IMR-90 (cell line): ENCODE data around the gene TLCD4. TPM values are rescaled to one million over a fixed set of nuclear protein-coding genes. Genes with fewer than 3 reads are reported as not detected.

Experiments used
- ATAC-seq: fragments of 200-7000 bp; cut with Tn5 transposase; 2 replicates; pipeline ENCODE4 v1.9.1; 2020; ENCODE audit warnings: low read depth, mild to moderate bottlenecking, moderate library complexity
- BruUV-seq: library from RNA; stranded (reverse); fragments of 400-500 nt; replicated peaks from 2 replicates; lab custom pipeline; 2021; lab: Mats Ljungman, UMichigan
- CTCF ChIA-PET: fragments of 300-600 bp; formaldehyde crosslinking; extraction: SDS; loops from one replicate; lab custom pipeline; 2021; ENCODE audit warnings: antibody characterized with exemption; lab: Yijun Ruan, JAX
- POLR2A ChIA-PET: fragments of 300-600 bp; sonication (Branson Sonifier 250); formaldehyde crosslinking; loops from one replicate; lab custom pipeline; 2022; ENCODE audit warnings: antibody characterized with exemption; ENCODE audit not compliant: unreplicated experiment; lab: Charles Lee
- DNase-seq: peaks from one replicate; pipeline ENCODE4 v3.0.0; 2013
- H2AFZ ChIP-seq: replicated peaks from 2 replicates; pipeline ENCODE3; 2013; ENCODE audit warnings: low read length, mild to moderate bottlenecking; ENCODE audit not compliant: poor library complexity
- H2AK5ac ChIP-seq: 2 replicates; pipeline ENCODE4 v1.6.1; 2013; ENCODE audit warnings: low read depth, low read length, inconsistent platforms
- H2AK9ac ChIP-seq: replicated peaks from 2 replicates; pipeline ENCODE3; 2013; ENCODE audit warnings: mild to moderate bottlenecking, low read depth, low read length, moderate library complexity; ENCODE audit not compliant: poor library complexity
- H2BK120ac ChIP-seq: 2 replicates; pipeline ENCODE4 v1.6.1; 2013; ENCODE audit warnings: low read depth, low read length, inconsistent platforms
- H2BK15ac ChIP-seq: 3 replicates; pipeline ENCODE4 v1.6.1; 2013; ENCODE audit warnings: low read depth, low read length, inconsistent platforms
- H2BK20ac ChIP-seq: 2 replicates; pipeline ENCODE4 v1.6.1; 2013; ENCODE audit warnings: low read depth, mild to moderate bottlenecking, inconsistent platforms, low read length, moderate library complexity
- H2BK5ac ChIP-seq: 2 replicates; pipeline ENCODE4 v1.6.1; 2013; ENCODE audit warnings: mild to moderate bottlenecking, low read depth, low read length, inconsistent platforms; ENCODE audit not compliant: poor library complexity, severe bottlenecking
- H3K14ac ChIP-seq: replicated peaks from 2 replicates; pipeline ENCODE4 v1.6.1; 2013; ENCODE audit warnings: low read depth, low read length, inconsistent platforms
- H3K18ac ChIP-seq: 2 replicates; pipeline ENCODE4 v1.6.1; 2013; ENCODE audit warnings: low read depth, low read length, control low read depth
- H3K23ac ChIP-seq: 2 replicates; pipeline ENCODE4 v1.6.1; 2013; ENCODE audit warnings: low read depth, low read length, inconsistent platforms
- H3K27ac ChIP-seq: 2 replicates; pipeline ENCODE4 v1.5.1; 2013; ENCODE audit warnings: mild to moderate bottlenecking, control low read depth, low read length; ENCODE audit not compliant: insufficient read depth
- H3K27me3 ChIP-seq: 2 replicates; pipeline ENCODE4 v1.6.1; 2013; ENCODE audit warnings: low read length; ENCODE audit not compliant: control insufficient read depth, insufficient read depth
- H3K36me3 ChIP-seq: 2 replicates; pipeline ENCODE4 v1.6.1; 2013; ENCODE audit warnings: low read length, mixed read lengths; ENCODE audit not compliant: control insufficient read depth, insufficient read depth
- H3K4ac ChIP-seq: 2 replicates; pipeline ENCODE4 v1.6.1; 2013; ENCODE audit warnings: low read depth, low read length, inconsistent platforms
- H3K4me1 ChIP-seq: 2 replicates; pipeline ENCODE4 v1.6.1; 2013; ENCODE audit warnings: low read length, mixed read lengths; ENCODE audit not compliant: control insufficient read depth, insufficient read depth
- H3K4me2 ChIP-seq: 2 replicates; pipeline ENCODE4 v1.6.1; 2013; ENCODE audit warnings: low read depth, mild to moderate bottlenecking, control low read depth, low read length, moderate library complexity
- H3K4me3 ChIP-seq: 2 replicates; pipeline ENCODE4 v1.5.1; 2013; ENCODE audit warnings: low read depth, mild to moderate bottlenecking, control low read depth, low read length, moderate library complexity; ENCODE audit not compliant: insufficient read depth
- H3K56ac ChIP-seq: 2 replicates; pipeline ENCODE4 v1.6.1; 2013; ENCODE audit warnings: low read length, inconsistent platforms; ENCODE audit not compliant: insufficient read depth; ENCODE audit errors: extremely low read depth
- H3K79me1 ChIP-seq, 2 experiments: 2 replicates each; pipeline ENCODE4 v1.6.1; 2013; ENCODE audit warnings: low read length in 2 of 2, inconsistent platforms in 1 of 2, low read depth in 1 of 2
- H3K9ac ChIP-seq: 2 replicates; pipeline ENCODE4 v1.6.1; 2013; ENCODE audit warnings: low read depth, low read length, control low read depth
- H3K9me1 ChIP-seq: 2 replicates; pipeline ENCODE4 v1.6.1; 2013; ENCODE audit warnings: low read length, inconsistent platforms; ENCODE audit not compliant: insufficient read depth
- H3K9me3 ChIP-seq: 2 replicates; pipeline ENCODE4 v1.6.1; 2013; ENCODE audit warnings: low read length; ENCODE audit not compliant: control insufficient read depth, insufficient read depth
- H4K20me1 ChIP-seq: 2 replicates; pipeline ENCODE4 v1.6.1; 2013; ENCODE audit warnings: low read length, inconsistent platforms; ENCODE audit not compliant: insufficient read depth
- H4K5ac ChIP-seq: 2 replicates; pipeline ENCODE4 v1.6.1; 2013; ENCODE audit warnings: mild to moderate bottlenecking, low read depth, low read length, control low read depth
- H4K8ac ChIP-seq, 2 experiments: 2 replicates each; pipeline ENCODE4 v1.6.1; 2013; ENCODE audit warnings: low read depth in 2 of 2, low read length in 2 of 2, control low read depth in 1 of 2, inconsistent platforms in 1 of 2
- H4K91ac ChIP-seq: 2 replicates; pipeline ENCODE4 v1.6.1; 2013; ENCODE audit warnings: low read depth, low read length, inconsistent platforms; ENCODE audit not compliant: insufficient read depth
- BHLHE40 ChIP-seq: fragments of 150-350 bp; IDR thresholded peaks from 2 replicates; pipeline ENCODE4 v1.6.1; 2016; ENCODE audit warnings: mild to moderate bottlenecking, low read depth, low read length
- CEBPB ChIP-seq: IDR thresholded peaks from 2 replicates; pipeline ENCODE4 v1.6.1; 2012; ENCODE audit warnings: low read depth, low read length, improper control_type of control experiment
- CHD1 ChIP-seq: IDR thresholded peaks from 2 replicates; pipeline ENCODE4 v1.6.1; 2012; ENCODE audit warnings: low read depth, low read length, improper control_type of control experiment
- ELK1 ChIP-seq: fragments of 150-350 bp; IDR thresholded peaks from 2 replicates; pipeline ENCODE4 v1.6.1; 2016; ENCODE audit warnings: low read depth, mild to moderate bottlenecking, low read length, moderate library complexity, borderline replicate concordance
- FOS ChIP-seq: fragments of 150-350 bp; IDR thresholded peaks from 2 replicates; pipeline ENCODE4 v1.6.1; 2016; ENCODE audit warnings: low read depth, low read length
- MAFK ChIP-seq: IDR thresholded peaks from 2 replicates; pipeline ENCODE4 v1.6.1; 2012; ENCODE audit warnings: low read depth, low read length, improper control_type of control experiment
- MAZ ChIP-seq: IDR thresholded peaks from 2 replicates; pipeline ENCODE4 v1.6.1; 2012; ENCODE audit warnings: low read depth, mild to moderate bottlenecking, low read length, improper control_type of control experiment, moderate library complexity, borderline replicate concordance
- MXI1 ChIP-seq: IDR thresholded peaks from 2 replicates; pipeline ENCODE4 v1.6.1; 2012; ENCODE audit warnings: low read depth, mild to moderate bottlenecking, low read length, moderate library complexity, borderline replicate concordance
- NFE2L2 ChIP-seq: fragments of 150-350 bp; IDR thresholded peaks from 2 replicates; pipeline ENCODE4 v1.6.1; 2016; ENCODE audit warnings: low read depth, mild to moderate bottlenecking, low read length
- POLR2A ChIP-seq: IDR thresholded peaks from 2 replicates; pipeline ENCODE4 v1.6.1; 2012; ENCODE audit warnings: mild to moderate bottlenecking, low read depth, low read length
- RAD21 ChIP-seq: IDR thresholded peaks from 2 replicates; pipeline ENCODE4 v1.6.1; 2012; ENCODE audit warnings: low read length, improper control_type of control experiment
- RCOR1 ChIP-seq: IDR thresholded peaks from 2 replicates; pipeline ENCODE4 v1.6.1; 2012; ENCODE audit warnings: mild to moderate bottlenecking, low read length, improper control_type of control experiment; ENCODE audit not compliant: insufficient replicate concordance
- RFX5 ChIP-seq: IDR thresholded peaks from 2 replicates; pipeline ENCODE4 v1.8.0; 2012; ENCODE audit warnings: low read depth, mild to moderate bottlenecking, low read length, moderate library complexity
- SMC3 ChIP-seq: fragments of 150-350 bp; IDR thresholded peaks from 2 replicates; pipeline ENCODE4 v1.6.1; 2016; ENCODE audit warnings: low read depth, mild to moderate bottlenecking, antibody characterized with exemption, low read length, moderate library complexity
- USF2 ChIP-seq: fragments of 150-350 bp; IDR thresholded peaks from 2 replicates; pipeline ENCODE4 v1.6.1; 2017; ENCODE audit warnings: mild to moderate bottlenecking, antibody characterized with exemption, low read length, low read depth
- WGBS, 2 experiments: methylation state at CpG; one replicate each; pipeline versions ENCODE4 v1.1.5 to v1.1.7; 2013; ENCODE audit warnings: missing lambda C conversion rate in 2 of 2; ENCODE audit not compliant: insufficient read length in 1 of 2; ENCODE audit errors: extremely low coverage in 2 of 2; 5-methylcytosine and 5-hydroxymethylcytosine counted together
- dilution Hi-C: fragments of 300-500 bp; cut with HindIII; formaldehyde crosslinking; loops from one replicate; pipeline ENCODE4 v1.14.3; 2018; ENCODE audit warnings: low sequenced_read_pairs; ENCODE audit not compliant: unreplicated experiment
- in situ Hi-C: fragments of 300-500 bp; cut with MboI; formaldehyde crosslinking; loops from 3 replicates; pipeline ENCODE4 v1.14.3; 2019; ENCODE audit warnings: low sequenced_read_pairs, inconsistent platforms, mixed read lengths
- intact Hi-C: fragments of 100-400 bp; cut with micrococcal nuclease; formaldehyde crosslinking; loops from 2 replicates; pipeline ENCODE4 v1.10.0; 2022
- polyA plus RNA-seq, 3 experiments: library from polyadenylated mRNA; depleted of rRNA; stranded (reverse); fragments of >200 nt; gene quantifications; 2 replicates each; pipeline ENCODE4 v1.2.3, GENCODE V29; 2012; ENCODE audit warnings: low replicate concordance in 1 of 3
- total RNA-seq: library from RNA; depleted of rRNA; stranded (reverse); fragments of >200 nt; gene quantifications from 2 replicates; pipeline ENCODE4 v1.2.3, GENCODE V29; 2012

The TLCD4 gene
- total and polyA plus RNA-seq, 2 of the 4 experiments (the other 2 are of a cell fraction) = 0.22 to 0.36 TPM

GRCh38 chr1:95118067-95118499 is 928 bp downstream of the TLCD4 start:
- ChIA-PET CTCF (interaction anchor here (1.3 to 1.6 kb wide), 2 partner anchors 38 to 115 kb away, joined by 3 to 7 read pairs; partner anchors contain the start of gene RWDD3), POLR2A (no interaction called here)
- no peak overlapping the region for H4K5ac ChIP-seq
- no peak overlapping the region for H3K56ac ChIP-seq
- peaks cover 4% of the 10 kb centered on the region; the same call in 1 of the 2 replicates for H3K9me1 ChIP-seq
- no TSS peak for BruUV-seq
- H3K4me1 ChIP-seq = no peaks in the 10 kb centered on the region
- no CpG with 5 or more reads among the region's 10 CpGs for WGBS, 2 experiments
- H2AK5ac ChIP-seq = no peak overlapping the region
- no peak for ATAC-seq
- H3K79me1 ChIP-seq = no peaks in the 10 kb centered on the region
- no peak overlapping the region for H4K8ac ChIP-seq
- H4K20me1 ChIP-seq = no peaks in the 10 kb centered on the region
- H3K36me3 ChIP-seq = no peaks in the 10 kb centered on the region
- dilution Hi-C loops (no loop called here), in situ Hi-C loops (no loop called here), intact Hi-C loops (no loop called here)
- H3K4me3 ChIP-seq = peak overlapping the region; percentile 66
- H3K27ac ChIP-seq = no peak overlapping the region
- H4K91ac ChIP-seq = no peak overlapping the region
- no peak overlapping the region for H3K23ac ChIP-seq
- H3K9me3 ChIP-seq = no peaks in the 10 kb centered on the region
- peak overlapping the region; percentile 16; the same call in 1 of the 2 replicates for H3K9ac ChIP-seq
- H3K4me2 ChIP-seq = peak overlapping the region; percentile 87
- H2AFZ ChIP-seq = peak overlapping the region; percentile 21
- H3K14ac ChIP-seq = no peak overlapping the region
- no peak overlapping the region for H3K4ac ChIP-seq
- H3K18ac ChIP-seq = no peak overlapping the region
- H2AK9ac ChIP-seq = peak overlapping the region; percentile 33
- no peak overlapping the region for H2BK20ac ChIP-seq
- no peak for DNase-seq
- TF ChIP-seq SMC3 = no peak
- no peak for TF ChIP-seq USF2
- no peak for TF ChIP-seq POLR2A
- no peak for TF ChIP-seq NFE2L2
- TF ChIP-seq MAFK = no peak
- no peak for TF ChIP-seq CHD1
- TF ChIP-seq MAZ = no peak
- no peak for TF ChIP-seq RAD21
- TF ChIP-seq MXI1 = no peak
- TF ChIP-seq ELK1 = no peak
- no peak for TF ChIP-seq RFX5
- TF ChIP-seq CEBPB = no peak
- TF ChIP-seq BHLHE40 = no peak
- no peak for TF ChIP-seq RCOR1
- TF ChIP-seq FOS = no peak
- H2BK120ac ChIP-seq = no peak overlapping the region
- peaks cover 32% of the 10 kb centered on the region for H3K27me3 ChIP-seq
- H2BK5ac ChIP-seq = no peak overlapping the region
- no peak overlapping the region for H2BK15ac ChIP-seq
